Calu3 (cell line): ENCODE data around the gene ALG3. TPM values are rescaled to one million over a fixed set of nuclear protein-coding genes. Genes with fewer than 3 reads are reported as not detected.

ENCODE experiments used
- BruUV-seq: library from RNA; stranded (reverse); fragments of 400-500 nt; replicated peaks from 2 replicates; lab custom pipeline; 2021; lab: Mats Ljungman, UMichigan
- CTCF ChIA-PET: fragments of 300-600 bp; sonication (Branson Sonifier 250); formaldehyde crosslinking; loops from one replicate; lab custom pipeline; 2022; ENCODE audit warnings: antibody characterized with exemption; lab: Charles Lee
- DNase-seq: peaks from one replicate; pipeline ENCODE4 v3.0.0; 2022
- H3K27ac Mint-ChIP-seq: one replicate; pipeline ENCODE4 v1.8.0; 2022; ENCODE audit warnings: mixed read lengths; ENCODE audit not compliant: unreplicated experiment
- H3K27me3 Mint-ChIP-seq: one replicate; pipeline ENCODE4 v1.8.0; 2022; ENCODE audit warnings: mixed read lengths; ENCODE audit not compliant: unreplicated experiment
- H3K36me3 Mint-ChIP-seq: one replicate; pipeline ENCODE4 v1.8.0; 2022; ENCODE audit warnings: mild to moderate bottlenecking, moderate library complexity, mixed read lengths; ENCODE audit not compliant: insufficient read depth, unreplicated experiment
- H3K4me1 Mint-ChIP-seq: one replicate; pipeline ENCODE4 v1.8.0; 2022; ENCODE audit warnings: mild to moderate bottlenecking, low read depth, mixed read lengths; ENCODE audit not compliant: unreplicated experiment
- H3K4me3 Mint-ChIP-seq: one replicate; pipeline ENCODE4 v1.8.0; 2022; ENCODE audit warnings: mild to moderate bottlenecking, low read depth, moderate library complexity, mixed read lengths; ENCODE audit not compliant: unreplicated experiment
- H3K9me3 Mint-ChIP-seq: one replicate; pipeline ENCODE4 v1.8.0; 2022; ENCODE audit warnings: low read depth, mixed read lengths; ENCODE audit not compliant: unreplicated experiment
- CTCF ChIP-seq: fragments of 200-600 bp; IDR thresholded peaks from one replicate; pipeline ENCODE4 v1.8.0; 2022; ENCODE audit warnings: antibody characterized with exemption; ENCODE audit not compliant: unreplicated experiment
- intact Hi-C: fragments of 100-400 bp; cut with micrococcal nuclease; formaldehyde crosslinking; loops from one replicate; pipeline ENCODE4 v1.10.0; 2022; ENCODE audit not compliant: unreplicated experiment
- microRNA-seq: library from miRNA; unstranded; fragments of <30 nt; microRNA quantifications from one replicate; pipeline ENCODE4 v1.2.0, GENCODE V29; 2022
- total RNA-seq: library from RNA; stranded (reverse); gene quantifications from 2 replicates; pipeline ENCODE4 v1.2.3, GENCODE V29; 2022

ALG3 gene
- total RNA-seq, 1 experiment from 2014 or later = 140 TPM

- no peaks in the 10 kb centered on the region for H3K9me3 Mint-ChIP-seq
- intact Hi-C loops = no loop called here
- H3K27me3 Mint-ChIP-seq = peaks cover 8% of the 10 kb centered on the region
- no TSS peak for BruUV-seq
- no peaks in the 10 kb centered on the region for H3K4me1 Mint-ChIP-seq
- CTCF ChIA-PET = interaction anchor here (0.6 to 1.2 kb wide), 2 partner anchors 15 to 44 kb away, joined by 3 to 7 read pairs; no protein-coding TSS in a partner anchor
- H3K27ac Mint-ChIP-seq = no peak overlapping the region
- no peak overlapping the region for H3K4me3 Mint-ChIP-seq
- no peak for TF ChIP-seq CTCF
- DNase-seq = no peak
- peaks cover 20% of the 10 kb centered on the region for H3K36me3 Mint-ChIP-seq
Measured at GRCh38 chr3:184198509-184198908, 50.3 kb downstream of the ALG3 start.

GRCh38 chr3:184196536-184196935, 52.2 kb downstream of the ALG3 start:
- no peaks in the 10 kb centered on the region for H3K9me3 Mint-ChIP-seq
- no peak overlapping the region for H3K4me3 Mint-ChIP-seq
- no peak for DNase-seq
- TF ChIP-seq CTCF = no peak
- peaks cover 38% of the 10 kb centered on the region for H3K36me3 Mint-ChIP-seq
- CTCF ChIA-PET = no interaction called here
- no TSS peak for BruUV-seq
- no peaks in the 10 kb centered on the region for H3K4me1 Mint-ChIP-seq
- intact Hi-C loops = no loop called here
- no peaks in the 10 kb centered on the region for H3K27me3 Mint-ChIP-seq
- H3K27ac Mint-ChIP-seq = no peak overlapping the region

GRCh38 chr3:184193991-184194539, 54.7 kb downstream of the ALG3 start:
- DNase-seq = no peak
- Mint-ChIP-seq H3K27ac (no peak overlapping the region), H3K9me3 (no peaks in the 10 kb centered on the region), H3K27me3 (no peaks in the 10 kb centered on the region), H3K36me3 (peaks cover 48% of the 10 kb centered on the region), H3K4me1 (no peaks in the 10 kb centered on the region), H3K4me3 (no peak overlapping the region)
- no TSS peak for BruUV-seq
- no peak for TF ChIP-seq CTCF
- CTCF ChIA-PET = no interaction called here
- intact Hi-C loops = no loop called here

- CTCF ChIA-PET = no interaction called here
- intact Hi-C loops = no loop called here
- peaks cover 3% of the 10 kb centered on the region for H3K4me1 Mint-ChIP-seq
- no peaks in the 10 kb centered on the region for H3K27me3 Mint-ChIP-seq
- H3K9me3 Mint-ChIP-seq = no peaks in the 10 kb centered on the region
- H3K27ac Mint-ChIP-seq = no peak overlapping the region
- H3K36me3 Mint-ChIP-seq = peaks cover 58% of the 10 kb centered on the region
- H3K4me3 Mint-ChIP-seq = no peak overlapping the region
- no peak for DNase-seq
- no TSS peak for BruUV-seq
- TF ChIP-seq CTCF = no peak
Measured at GRCh38 chr3:184192889-184193288, 55.9 kb downstream of the ALG3 start.

Small RNAs within 50 kb of the gene (microRNA-seq; reads per million reads assigned to microRNA genes)
- gene MIR1224 = 7.0 reads per million, percentile 25 among the genes with 10 or more reads in this experiment

Other genes with a start within 250 kb of the ALG3 start
- gene ABCC5, start 231.1 kb downstream of the ALG3 start, total RNA-seq = 33.8 and 39.1 TPM in 2 replicates
- not detected in 2 replicates for gene HTR3D, start 217.2 kb downstream of the ALG3 start, total RNA-seq
- not detected in 2 replicates for gene HTR3C, start 195.9 kb downstream of the ALG3 start, total RNA-seq
- gene HTR3E, start 151.9 kb downstream of the ALG3 start, total RNA-seq = not detected in 2 replicates
- 79.6 and 87.9 TPM in 2 replicates for gene EIF2B5, start 113.6 kb downstream of the ALG3 start, total RNA-seq
- 105 and 106 TPM in 2 replicates for gene DVL3, start 93.6 kb downstream of the ALG3 start, total RNA-seq
- 394 and 401 TPM in 2 replicates for gene AP2M1, start 74.1 kb downstream of the ALG3 start, total RNA-seq
- 114 and 116 TPM in 2 replicates for gene ABCF3, start 62.8 kb downstream of the ALG3 start, total RNA-seq
- 0.54 and 0.90 TPM in 2 replicates for gene VWA5B2, start 19.4 kb downstream of the ALG3 start, total RNA-seq
- 11.2 and 11.6 TPM in 2 replicates for gene EEF1AKMT4, start 710 bp upstream of the ALG3 start, total RNA-seq
- gene CAMK2N2, start 12.6 kb upstream of the ALG3 start, total RNA-seq = 3.3 and 3.6 TPM in 2 replicates
- not detected in 2 replicates for gene ECE2, start 27.1 kb upstream of the ALG3 start, total RNA-seq
- gene PSMD2, start 50.3 kb upstream of the ALG3 start, total RNA-seq = 513 and 530 TPM in 2 replicates
- 662 and 673 TPM in 2 replicates for gene EIF4G1, start 65.6 kb upstream of the ALG3 start, total RNA-seq
- 24.4 and 29.2 TPM in 2 replicates for gene FAM131A, start 88.6 kb upstream of the ALG3 start, total RNA-seq
- 22.9 and 25.3 TPM in 2 replicates for gene CLCN2, start 112.6 kb upstream of the ALG3 start, total RNA-seq
- 128 and 131 TPM in 2 replicates for gene POLR2H, start 112.7 kb upstream of the ALG3 start, total RNA-seq
- gene THPO, start 129.2 kb upstream of the ALG3 start, total RNA-seq = not detected in 2 replicates
- gene CHRD, start 131.1 kb upstream of the ALG3 start, total RNA-seq = not detected in 2 replicates